Endothelial cell of umbilical vein (primary cell): ENCODE measurements around the gene SH3BGRL2.

ENCODE experiments used
- EZH2 ChIP-seq: IDR thresholded peaks from 2 replicates; pipeline ENCODE4 v1.6.1; 2012; ENCODE audit warnings: borderline replicate concordance, low read depth, mild to moderate bottlenecking, moderate library complexity, low read length, inconsistent platforms; ENCODE audit not compliant: severe bottlenecking
- FOS ChIP-seq: IDR thresholded peaks from 2 replicates; pipeline ENCODE4 v1.6.1; 2011; ENCODE audit warnings: mild to moderate bottlenecking, low read length, moderate library complexity, borderline replicate concordance; ENCODE audit not compliant: insufficient read depth
- GATA2 ChIP-seq: IDR thresholded peaks from 2 replicates; pipeline ENCODE4 v1.7.0; 2011; ENCODE audit warnings: low read depth, mild to moderate bottlenecking, moderate library complexity, mixed read lengths, low read length; ENCODE audit not compliant: insufficient read length, insufficient read depth
- JUN ChIP-seq: IDR thresholded peaks from 2 replicates; pipeline ENCODE4 v1.6.1; 2011; ENCODE audit warnings: borderline replicate concordance, low read depth; ENCODE audit not compliant: insufficient read length, insufficient read depth
- MYC ChIP-seq: IDR thresholded peaks from one replicate; pipeline ENCODE4 v1.6.1; 2011; ENCODE audit warnings: mild to moderate bottlenecking, low read depth, low read length
- POLR2A ChIP-seq: IDR thresholded peaks from 2 replicates; pipeline ENCODE4 v1.6.1; 2012; ENCODE audit warnings: low read depth, mild to moderate bottlenecking, control low read depth, low read length
- POLR2AphosphoS5 ChIP-seq: IDR thresholded peaks from 2 replicates; pipeline ENCODE4 v1.6.1; 2012; ENCODE audit warnings: low read depth, mild to moderate bottlenecking, control low read depth, low read length, moderate library complexity; ENCODE audit not compliant: insufficient read depth
- TF ChIP-seq, protein P1 (sequence below), 2 donors: IDR thresholded peaks; 1 replicate in 1 of 2; 2 replicates in 1 of 2; pipeline ENCODE4 v1.5.1; 2011; ENCODE audit warnings: low read length in 2 of 2, mild to moderate bottlenecking in 2 of 2, moderate library complexity in 2 of 2, control low read depth in 1 of 2, inconsistent platforms in 1 of 2, low read depth in 1 of 2; ENCODE audit not compliant: insufficient read depth in 1 of 2; ENCODE audit errors: extremely low read depth in 1 of 2
- TF ChIP-seq, protein P2 (sequence below): IDR thresholded peaks from 2 replicates; pipeline ENCODE4 v1.6.1; 2011; ENCODE audit not compliant: insufficient read depth, insufficient read length

DNA sequence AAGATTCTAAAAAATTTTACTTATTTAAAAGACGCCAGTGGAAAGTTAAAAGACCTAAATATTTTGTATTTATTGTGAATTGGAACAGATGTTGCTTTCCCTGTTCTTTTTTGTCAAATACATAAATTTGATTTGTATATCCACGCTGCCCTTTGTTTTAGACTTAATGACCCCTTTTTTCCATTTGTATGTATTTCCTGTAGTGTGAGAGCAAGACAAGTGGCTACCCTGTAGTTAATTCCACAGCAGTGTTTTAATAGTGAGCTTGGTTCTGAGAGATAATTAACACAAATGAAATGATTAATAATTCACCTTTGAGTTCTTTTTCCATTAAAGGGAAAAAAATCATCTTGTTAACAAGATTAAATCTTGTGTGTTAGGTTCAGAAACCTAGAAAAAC lies 16.6 kb downstream of the SH3BGRL2 start:
- TF ChIP-seq, protein P1, sequence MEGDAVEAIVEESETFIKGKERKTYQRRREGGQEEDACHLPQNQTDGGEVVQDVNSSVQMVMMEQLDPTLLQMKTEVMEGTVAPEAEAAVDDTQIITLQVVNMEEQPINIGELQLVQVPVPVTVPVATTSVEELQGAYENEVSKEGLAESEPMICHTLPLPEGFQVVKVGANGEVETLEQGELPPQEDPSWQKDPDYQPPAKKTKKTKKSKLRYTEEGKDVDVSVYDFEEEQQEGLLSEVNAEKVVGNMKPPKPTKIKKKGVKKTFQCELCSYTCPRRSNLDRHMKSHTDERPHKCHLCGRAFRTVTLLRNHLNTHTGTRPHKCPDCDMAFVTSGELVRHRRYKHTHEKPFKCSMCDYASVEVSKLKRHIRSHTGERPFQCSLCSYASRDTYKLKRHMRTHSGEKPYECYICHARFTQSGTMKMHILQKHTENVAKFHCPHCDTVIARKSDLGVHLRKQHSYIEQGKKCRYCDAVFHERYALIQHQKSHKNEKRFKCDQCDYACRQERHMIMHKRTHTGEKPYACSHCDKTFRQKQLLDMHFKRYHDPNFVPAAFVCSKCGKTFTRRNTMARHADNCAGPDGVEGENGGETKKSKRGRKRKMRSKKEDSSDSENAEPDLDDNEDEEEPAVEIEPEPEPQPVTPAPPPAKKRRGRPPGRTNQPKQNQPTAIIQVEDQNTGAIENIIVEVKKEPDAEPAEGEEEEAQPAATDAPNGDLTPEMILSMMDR (IDR thresholded peaks at IDR 0.05; ENCODE audit: extremely low read depth in 1 of 2, insufficient read depth in 1 of 2, low read depth in 1 of 2, low read length in 2 of 2) = no peak
- TF ChIP-seq GATA2 (no peak), EZH2 (no peak), POLR2A (no peak), POLR2AphosphoS5 (no peak), JUN (no peak), FOS (no peak), MYC (no peak)
- TF ChIP-seq, protein P2, sequence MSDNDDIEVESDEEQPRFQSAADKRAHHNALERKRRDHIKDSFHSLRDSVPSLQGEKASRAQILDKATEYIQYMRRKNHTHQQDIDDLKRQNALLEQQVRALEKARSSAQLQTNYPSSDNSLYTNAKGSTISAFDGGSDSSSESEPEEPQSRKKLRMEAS = no peak
